Astrocyte of the spinal cord (primary cell): ENCODE data around the gene PLA2G4B.

Experiments used
- DNase-seq: peaks from one replicate; pipeline ENCODE4 v3.0.0; 2011; ENCODE audit warnings: low read depth, low spot score
- H3K4me3 ChIP-seq: 2 replicates; pipeline ENCODE4 v1.5.1; 2011; ENCODE audit warnings: low read depth, mild to moderate bottlenecking, low read length, moderate library complexity
- CTCF ChIP-seq: IDR thresholded peaks from 2 replicates; pipeline ENCODE4 v1.5.1; 2012; ENCODE audit warnings: low read depth, mild to moderate bottlenecking, low read length, inconsistent platforms
- in situ Hi-C: cut with HindIII; loops from 2 replicates; pipeline ENCODE4 v1.10.0; 2017; ENCODE audit warnings: low sequenced_read_pairs

PLA2G4B gene

GRCh38 chr15:41805711-41806110, 32.9 kb upstream of the PLA2G4B start:
- H3K4me3 ChIP-seq, result no peak overlapping the region
- in situ Hi-C loops, result no loop called here
- no peak for TF ChIP-seq CTCF
- DNase-seq, result no peak

GRCh38 chr15:41806291-41807181, 32.1 kb upstream of the PLA2G4B start:
- in situ Hi-C loops, result no loop called here
- no peak overlapping the region for H3K4me3 ChIP-seq
- no peak for DNase-seq
- peak; percentile 2 for TF ChIP-seq CTCF

- no peak overlapping the region for H3K4me3 ChIP-seq
- DNase-seq, result no peak
- in situ Hi-C loops, result no loop called here
- TF ChIP-seq CTCF, result no peak
These were observed 29.5 kb upstream of the PLA2G4B start for GRCh38 chr15:41809121-41809520.

- no peak for TF ChIP-seq CTCF
- H3K4me3 ChIP-seq, result no peak overlapping the region
- in situ Hi-C loops, result no loop called here
- DNase-seq, result no peak
These were observed 29.0 kb upstream of the PLA2G4B start for GRCh38 chr15:41809526-41810220.

- TF ChIP-seq CTCF, result no peak
- in situ Hi-C loops, result no loop called here
- H3K4me3 ChIP-seq, result no peak overlapping the region
- no peak for DNase-seq
These were observed 27.8 kb upstream of the PLA2G4B start for GRCh38 chr15:41810651-41811431.

GRCh38 chr15:41811432-41812195, 27.0 kb upstream of the PLA2G4B start:
- H3K4me3 ChIP-seq, result no peak overlapping the region
- TF ChIP-seq CTCF, result peak; percentile 89
- in situ Hi-C loops, result no loop called here
- peak; percentile 82 for DNase-seq
